Hematopoietic multipotent progenitor cell treated with erythropoietin and hydrocortisone succinate and interleukin-3 and kit ligand, for 6 days (in vitro differentiated cells): ENCODE results near the gene CITED2.

ENCODE experiments used
- DNase-seq: peaks from one replicate; pipeline ENCODE4 v3.0.0-alpha.2; 2015

The CITED2 gene

DNA sequence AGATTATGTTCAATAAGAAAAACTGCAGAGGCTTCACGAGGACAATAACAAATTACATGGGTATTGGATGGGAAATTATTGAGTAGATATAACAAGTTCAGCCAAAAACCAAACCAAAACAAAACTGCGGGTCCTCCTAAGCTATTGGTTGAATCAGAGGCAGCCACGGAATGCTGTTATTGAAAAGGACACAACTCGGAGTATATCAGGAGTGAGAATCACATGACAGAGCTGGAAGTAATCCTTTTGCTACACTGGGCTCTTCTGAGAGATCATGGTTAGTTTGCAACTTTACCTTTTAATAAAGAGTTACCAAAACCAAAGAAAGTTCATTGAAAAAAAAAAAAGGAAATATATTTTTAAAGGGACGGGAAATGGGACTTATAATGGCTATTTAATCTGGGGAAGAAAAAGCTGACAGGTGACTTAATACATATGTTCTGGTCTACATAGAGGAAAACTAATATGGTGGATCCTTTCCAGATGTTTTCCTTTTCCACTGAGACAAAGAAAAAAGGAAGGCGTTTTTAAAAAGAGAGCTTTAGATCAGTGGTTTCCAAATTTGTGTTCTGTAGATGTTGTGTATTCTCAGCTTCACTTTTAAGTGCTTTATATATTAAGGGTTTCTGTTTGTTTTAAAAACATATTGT, 6.9 kb upstream of the CITED2 start:
- no peak for DNase-seq

DNA sequence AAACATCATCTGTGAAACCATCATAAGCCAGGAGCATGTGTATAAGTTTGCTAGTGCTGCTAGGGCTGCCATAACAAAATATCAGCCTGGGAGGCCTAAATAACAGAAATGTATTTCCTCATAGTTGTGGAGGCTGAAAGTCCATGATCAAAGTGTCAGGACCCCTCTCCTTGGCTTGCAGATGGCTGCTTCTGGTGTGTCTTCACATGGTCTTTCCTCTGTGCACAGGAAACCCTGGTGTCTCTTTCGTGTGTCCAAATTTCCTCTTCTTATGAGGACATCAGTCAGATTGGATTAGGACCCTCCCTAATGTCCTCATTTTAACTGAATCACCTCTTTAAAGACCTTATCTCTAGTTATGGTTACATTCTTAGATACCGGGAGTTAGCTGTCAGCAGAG, 6.2 kb upstream of the CITED2 start:
- DNase-seq = peak; percentile 19

DNA sequence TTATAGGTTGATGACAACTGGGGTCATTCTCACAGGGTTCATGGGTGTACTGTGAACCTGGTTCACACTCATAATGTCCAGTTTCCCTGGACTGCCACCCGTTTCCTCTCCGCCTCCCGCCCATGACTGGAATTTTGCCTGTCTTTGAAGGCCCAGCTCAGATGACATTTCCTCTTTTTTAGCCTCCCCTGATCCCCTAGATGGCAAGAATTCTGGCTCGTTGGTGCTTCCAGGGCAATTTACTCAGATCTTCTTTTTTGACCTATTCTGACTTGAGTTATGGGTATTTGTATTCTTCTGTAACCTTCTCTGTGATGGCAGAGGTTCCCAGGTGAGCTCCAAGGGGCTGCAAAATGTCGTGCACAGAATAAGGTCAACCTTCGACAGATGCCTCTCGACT, 5.7 kb upstream of the CITED2 start:
- no peak for DNase-seq

DNA sequence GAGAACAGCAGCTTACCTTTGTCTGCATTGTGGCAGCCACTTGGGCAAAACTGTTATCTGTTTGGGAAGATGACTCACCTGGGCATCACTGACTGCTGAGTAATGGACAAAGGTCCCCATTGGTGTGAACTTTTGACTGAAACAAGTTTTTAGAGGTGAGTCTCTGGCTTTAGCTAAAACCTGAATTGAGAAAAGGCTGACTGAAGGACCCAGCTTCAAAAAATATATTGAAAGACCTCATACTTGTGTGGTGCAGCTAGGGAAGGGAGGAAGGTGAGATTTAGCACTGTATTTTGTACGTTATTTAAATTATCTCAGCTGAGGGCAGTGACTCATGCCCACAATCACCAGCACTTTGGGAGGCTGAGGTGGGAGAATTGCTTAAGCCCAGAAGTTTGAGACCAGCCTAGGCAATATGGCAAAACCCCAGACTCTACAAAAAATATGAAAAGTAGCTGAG, 4.5 kb upstream of the CITED2 start:
- DNase-seq = peak; percentile 37

DNA sequence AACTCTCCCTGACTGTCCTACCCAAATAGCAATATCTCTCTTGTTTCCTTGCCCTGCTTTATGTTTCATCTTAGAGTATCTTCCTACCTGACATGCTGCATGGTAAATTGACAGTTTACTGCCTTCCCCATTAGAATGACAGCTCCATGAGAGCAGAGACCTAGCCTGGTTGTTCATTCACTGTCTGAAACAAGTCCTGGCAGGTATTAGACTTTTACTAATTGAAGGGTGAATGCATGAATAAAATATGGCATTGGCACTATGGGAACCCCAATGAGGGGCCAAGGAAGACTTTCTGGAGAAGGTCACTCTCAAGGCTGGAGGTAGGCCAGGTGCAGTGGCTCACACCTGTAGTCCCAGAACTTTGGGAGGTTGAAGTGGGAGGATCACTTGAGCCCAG, 3.8 kb upstream of the CITED2 start:
- DNase-seq = no peak

DNA sequence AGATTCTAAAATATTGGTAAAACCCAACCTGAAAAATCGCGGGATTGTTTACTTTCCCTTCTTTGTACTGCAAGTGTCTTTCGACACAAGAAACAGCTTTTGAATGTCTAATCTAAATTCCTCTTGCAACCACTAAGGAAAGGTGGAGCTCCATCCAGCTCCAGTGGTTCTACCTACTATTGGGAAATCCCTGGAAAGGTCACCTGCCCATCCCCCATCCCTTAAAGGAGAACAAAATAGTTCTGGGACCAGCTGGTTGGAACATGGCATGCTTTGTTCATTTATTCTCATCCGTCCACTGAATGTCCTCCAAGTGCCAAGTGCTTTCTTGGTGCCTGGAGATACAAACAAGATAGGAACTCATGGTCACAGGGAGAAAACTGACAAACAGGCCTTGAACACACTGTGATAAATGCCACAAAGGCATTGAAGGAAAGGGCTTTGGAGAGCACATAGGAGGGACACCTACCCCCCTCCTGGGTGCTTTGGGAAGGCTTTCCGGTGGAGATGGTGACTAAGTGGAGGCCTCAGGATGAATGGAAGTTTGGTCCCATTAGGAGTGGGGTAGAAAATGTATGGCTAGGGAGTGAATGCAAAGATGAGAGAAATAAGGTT, 2.3 kb upstream of the CITED2 start:
- peak; percentile 30 for DNase-seq

DNA sequence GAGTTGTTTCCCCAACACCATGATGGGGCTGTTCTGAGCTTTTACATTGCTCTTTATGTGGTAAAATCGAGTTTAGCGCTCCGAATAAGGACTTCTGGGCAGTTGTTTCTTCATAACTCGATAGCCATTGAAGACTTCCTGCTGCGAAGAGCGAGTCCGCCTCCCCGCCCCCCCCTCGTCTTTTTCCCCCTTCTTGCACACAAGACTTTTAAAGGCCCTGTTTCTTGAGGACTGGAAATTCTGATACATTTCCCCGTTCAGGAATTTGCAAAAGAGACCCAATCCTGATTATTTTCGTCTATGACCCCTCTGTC, 1.5 kb upstream of the CITED2 start:
- peak; percentile 76 for DNase-seq

DNA sequence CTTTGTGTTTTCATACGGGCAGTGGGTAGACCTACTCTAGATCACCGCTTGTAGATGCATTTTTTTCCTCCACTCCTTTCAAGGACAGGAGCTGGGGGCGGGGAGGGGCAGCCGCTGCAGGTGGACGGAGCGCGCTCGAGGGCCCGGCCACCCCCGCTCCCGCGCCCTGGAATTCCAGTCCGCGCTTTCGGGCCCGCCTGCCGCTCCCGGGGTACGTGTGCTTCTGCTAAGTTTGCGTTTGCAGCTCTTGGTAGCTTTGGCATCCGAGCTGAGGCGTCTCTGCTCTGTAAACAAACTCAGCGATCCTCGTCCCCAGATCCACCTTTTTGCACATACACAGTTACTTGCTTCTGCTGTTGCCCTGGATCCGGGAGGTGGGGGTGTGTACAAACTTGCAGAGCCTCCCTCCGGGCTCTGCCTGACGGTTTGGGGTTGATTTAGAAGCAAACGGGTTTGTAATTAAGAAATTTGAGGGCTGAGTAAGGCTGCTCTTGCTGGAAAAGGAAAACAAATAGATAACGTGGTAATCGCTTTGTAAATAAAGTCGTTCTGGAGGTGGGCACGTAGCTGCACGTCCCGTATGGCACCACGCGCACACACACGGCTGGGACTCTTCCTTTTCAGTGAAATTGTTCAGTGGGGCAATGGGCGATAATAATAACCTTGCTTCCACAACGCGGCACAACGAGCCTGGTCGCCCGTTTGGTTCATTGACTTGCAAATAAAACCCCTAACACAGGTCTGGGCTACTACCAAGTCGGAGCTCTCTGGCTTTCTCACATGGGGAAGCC, 973 bp upstream of the CITED2 start:
- DNase-seq = peak; percentile 98

DNA sequence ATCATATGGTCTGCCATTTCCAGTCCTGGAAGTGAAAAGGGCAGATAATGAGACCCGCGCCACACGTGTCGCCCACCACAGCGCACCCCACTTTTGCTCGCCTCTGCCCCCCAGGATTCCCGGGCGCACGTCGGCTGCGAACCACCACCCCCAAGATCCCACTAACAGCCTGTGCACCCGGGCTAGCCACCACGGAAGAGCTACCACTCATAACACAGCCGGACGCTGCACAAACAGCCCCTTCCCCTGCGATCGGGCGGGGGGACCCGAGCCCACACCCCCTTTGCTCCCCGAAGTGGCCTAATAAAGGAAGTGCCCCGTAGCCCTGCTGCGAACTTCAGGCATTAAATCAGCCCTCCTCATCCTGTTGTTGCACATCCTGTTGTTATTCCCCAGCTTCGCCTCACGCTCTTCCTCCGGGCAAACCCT, 506 bp downstream of the CITED2 start:
- no peak for DNase-seq

DNA sequence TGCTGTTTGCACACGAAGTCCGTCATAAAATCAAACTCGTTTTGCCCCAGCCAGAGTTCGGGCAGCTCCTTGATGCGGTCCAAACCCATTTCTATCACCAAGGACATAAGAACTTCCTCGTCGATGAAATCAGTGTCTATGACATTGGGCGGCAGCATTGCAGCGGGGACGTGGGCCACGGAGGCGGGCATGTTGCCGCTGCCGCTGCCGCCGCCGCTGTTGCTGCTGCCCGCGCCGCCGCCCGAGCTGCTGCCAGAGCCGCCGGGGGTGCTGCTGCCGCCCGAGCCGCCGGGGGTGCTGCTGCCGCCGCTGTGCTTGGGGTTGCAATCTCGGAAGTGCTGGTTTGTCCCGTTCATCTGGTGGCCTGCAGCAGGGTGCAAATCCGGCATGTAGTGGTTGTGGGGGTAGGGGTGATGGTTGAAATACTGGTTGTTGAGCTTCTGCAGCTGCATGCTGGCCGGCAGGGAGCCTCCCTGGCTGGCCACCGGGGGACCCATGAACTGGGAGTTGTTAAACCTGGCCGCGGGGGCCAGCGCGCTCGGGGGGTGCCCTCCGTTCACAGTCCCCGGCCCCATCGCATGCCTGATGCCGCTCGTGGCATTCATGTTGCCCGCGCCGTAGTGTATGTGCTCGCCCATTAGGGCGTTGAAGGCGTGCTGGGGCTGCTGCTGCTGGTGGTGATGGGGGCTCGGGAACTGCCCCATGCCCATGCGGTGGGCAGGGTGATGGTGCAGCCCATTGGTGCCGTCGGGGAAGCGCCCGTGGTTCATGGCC, 1.1 kb downstream of the CITED2 start:
- peak; percentile 61 for DNase-seq

DNA sequence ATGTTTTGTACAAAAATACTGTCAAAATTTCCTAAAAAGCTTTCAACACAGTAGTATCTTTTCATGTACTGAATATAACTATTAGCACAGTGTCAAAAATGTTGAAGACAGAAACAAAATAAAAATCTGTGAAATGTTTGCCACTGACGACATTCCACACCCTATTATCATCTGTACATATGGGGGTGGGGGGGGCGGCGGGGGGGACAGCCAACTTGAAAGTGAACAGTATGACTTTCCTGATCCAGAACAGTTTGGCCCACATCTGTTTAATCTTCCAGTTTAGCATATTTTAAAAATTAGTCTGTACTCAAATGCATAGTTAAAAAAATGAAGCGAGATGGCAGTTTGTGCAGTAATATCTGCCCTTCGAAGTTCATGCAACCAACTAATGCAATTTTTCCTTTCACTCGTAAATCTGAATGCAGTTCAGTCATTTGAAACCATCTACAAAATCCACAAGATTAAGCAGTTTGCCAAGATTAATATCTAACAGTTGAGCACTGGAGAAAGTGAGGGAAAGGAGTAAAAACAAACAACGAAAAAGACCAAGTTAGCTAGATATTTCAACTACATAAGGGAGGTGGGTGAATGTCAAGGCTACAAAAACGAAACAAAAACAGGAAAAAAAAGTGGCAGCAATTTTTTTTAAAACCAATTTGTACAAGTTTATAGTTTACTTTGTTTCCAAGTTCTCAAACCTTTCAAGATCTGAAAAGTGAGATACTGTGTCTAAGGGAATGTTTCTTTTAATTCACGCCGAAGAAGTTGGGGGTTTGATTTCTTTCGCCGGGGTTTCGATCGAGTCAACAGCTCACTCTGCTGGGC, 1.9 kb downstream of the CITED2 start:
- DNase-seq = peak; percentile 17

DNA sequence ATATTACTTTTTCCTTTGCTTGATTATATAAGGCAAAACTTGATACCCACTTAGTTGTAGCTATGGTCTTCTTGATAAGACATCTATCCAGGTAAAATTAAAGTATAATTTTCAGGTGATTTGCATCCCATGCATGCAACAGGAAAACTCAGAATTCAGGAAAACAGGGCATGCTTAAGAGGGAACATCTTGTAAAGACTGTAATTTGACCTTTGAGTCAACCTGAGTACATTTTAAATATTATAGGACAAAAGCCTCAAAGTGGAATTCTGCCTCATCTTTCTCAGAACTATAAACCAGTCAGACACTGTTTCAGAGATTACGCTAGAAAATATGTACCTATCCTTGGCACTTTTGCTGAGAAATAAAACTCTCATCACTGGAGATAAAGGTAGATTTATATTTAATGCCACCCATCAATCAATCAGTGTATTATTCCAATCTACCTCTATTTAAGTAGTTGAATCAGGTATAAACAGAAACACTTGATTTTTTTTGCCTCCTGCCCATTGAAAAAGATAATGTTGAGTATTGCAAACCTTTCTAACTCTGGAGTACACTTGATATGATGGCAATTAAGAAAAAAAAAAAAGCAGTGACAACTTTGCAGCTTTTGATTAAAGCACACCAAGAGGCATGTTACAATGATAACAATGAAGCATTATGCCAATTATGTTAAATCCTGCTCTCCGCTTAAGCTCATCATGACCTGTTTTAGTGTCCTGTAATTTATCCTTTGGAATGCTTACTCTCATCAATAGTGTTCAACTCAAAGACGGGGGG, 2.8 kb downstream of the CITED2 start:
- DNase-seq = peak; percentile 30

DNA sequence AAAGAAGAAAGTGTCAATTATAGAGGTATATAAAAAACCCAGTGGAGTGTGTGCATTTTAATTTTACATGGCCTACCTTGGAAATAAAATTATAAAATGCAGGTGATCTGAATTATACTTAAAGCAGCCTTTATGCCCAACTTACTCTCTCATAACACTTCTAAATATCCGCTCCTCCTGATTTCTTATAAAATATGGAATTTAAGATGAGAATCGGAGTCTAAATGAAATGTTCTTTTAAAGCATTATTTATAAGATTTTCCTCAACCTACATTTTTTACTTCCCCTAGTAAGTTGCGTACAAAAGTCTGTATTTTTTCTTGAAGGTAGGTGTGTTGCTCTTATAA, 3.5 kb downstream of the CITED2 start:
- no peak for DNase-seq

DNA sequence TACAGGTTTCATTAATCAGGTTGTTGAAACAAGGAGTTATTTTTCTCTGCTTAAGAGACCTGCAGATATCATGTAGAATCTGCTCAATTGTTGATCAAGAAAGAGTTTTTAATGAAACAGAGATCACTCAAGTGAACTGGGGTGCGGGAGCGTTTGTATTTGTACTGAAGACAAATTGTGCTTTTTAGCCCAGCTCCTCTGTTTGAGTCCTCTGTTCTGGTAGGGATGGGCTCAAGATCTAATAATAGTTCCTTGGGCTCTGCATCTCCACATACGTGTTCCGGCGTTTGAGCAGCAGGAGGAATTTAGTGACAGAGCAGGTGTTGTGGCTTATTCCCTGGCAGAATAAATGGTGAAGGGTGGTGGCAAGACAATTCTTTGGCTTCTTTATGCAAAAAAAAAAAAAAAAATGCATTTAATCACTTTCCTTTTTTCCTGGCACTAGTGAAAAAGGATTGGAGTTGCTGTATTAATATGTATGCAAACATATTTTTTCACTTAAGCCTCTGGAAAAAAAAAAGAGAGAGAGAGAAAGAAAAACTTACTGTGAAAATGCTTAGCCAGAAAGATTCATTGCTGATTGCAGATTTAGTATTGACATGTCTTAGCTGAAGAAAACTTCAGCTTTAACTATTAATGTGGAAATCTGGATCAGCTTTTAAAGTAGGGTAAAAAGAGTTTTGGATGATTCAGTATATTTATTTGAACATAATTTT, 4.0 kb downstream of the CITED2 start:
- peak; percentile 67 for DNase-seq

DNA sequence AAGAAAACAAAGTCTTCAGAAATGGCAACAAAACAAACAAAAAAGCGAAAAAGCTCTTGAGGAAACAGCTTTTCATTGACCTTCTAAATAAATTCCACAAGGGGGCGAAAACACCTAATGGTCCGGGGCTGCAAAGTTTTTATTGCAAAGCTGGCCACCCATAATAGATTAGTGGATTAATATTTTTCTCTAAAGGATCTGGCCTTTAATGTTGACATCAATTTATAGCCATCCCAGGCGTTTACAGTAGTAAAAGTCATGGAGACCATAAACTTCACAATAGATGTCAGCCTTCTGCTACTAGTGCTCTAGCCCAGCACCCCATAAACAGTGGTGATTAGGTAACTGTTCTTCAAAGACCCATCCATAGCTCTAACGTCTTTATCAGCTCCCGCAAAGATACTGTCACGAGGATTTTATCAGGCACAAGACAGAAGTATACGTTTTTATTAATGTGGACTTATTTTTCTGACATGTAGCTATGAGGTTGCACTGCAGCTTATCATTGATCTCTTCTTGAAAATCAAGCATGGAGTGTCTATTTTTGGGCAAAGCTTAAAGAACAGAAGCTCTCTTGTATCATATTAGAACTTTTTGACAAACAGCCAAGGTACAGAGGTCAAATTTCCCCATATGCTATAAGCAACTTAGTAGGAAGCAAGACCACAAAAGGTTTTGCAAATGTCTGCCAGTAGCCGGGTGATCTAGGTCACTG, 4.7 kb downstream of the CITED2 start:
- DNase-seq = peak; percentile 90

DNA sequence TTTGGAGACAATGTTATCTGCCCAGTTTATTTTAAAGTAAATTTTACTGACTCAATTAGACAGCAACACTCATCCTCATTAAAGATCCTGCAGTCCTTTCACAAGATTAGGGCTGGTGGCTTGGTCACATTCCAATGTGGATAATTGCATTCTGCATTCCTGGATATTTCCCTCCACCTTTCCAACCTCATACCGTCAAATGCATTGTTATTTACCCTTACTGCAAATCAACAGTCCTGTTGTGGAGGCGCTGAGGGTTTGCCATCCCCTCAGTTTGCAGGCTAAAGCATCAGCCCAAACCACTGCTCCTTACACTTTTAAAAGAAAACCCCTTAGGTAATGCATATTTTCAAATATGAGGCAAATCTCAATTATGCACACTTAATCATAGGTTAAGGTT, 5.4 kb downstream of the CITED2 start:
- DNase-seq = no peak

DNA sequence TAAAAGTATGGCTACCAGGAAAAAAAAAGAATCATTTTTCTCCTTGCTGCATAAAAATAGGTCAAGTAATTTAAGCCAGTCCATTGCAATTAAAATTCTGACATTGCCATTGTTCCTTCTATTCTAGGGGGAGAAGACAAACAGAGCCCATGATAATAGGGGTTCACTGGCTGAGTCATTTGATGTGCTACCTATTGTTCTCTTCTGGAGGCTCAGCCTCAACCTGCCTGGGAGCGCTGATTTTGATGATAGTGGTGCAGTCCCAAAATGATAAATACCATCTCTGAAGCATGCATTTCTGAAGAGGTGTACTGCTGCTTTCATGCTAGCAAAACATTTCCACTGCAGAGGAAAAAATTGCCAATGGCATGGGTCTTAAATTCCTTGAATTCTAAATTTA, 5.8 kb downstream of the CITED2 start:
- DNase-seq = no peak

DNA sequence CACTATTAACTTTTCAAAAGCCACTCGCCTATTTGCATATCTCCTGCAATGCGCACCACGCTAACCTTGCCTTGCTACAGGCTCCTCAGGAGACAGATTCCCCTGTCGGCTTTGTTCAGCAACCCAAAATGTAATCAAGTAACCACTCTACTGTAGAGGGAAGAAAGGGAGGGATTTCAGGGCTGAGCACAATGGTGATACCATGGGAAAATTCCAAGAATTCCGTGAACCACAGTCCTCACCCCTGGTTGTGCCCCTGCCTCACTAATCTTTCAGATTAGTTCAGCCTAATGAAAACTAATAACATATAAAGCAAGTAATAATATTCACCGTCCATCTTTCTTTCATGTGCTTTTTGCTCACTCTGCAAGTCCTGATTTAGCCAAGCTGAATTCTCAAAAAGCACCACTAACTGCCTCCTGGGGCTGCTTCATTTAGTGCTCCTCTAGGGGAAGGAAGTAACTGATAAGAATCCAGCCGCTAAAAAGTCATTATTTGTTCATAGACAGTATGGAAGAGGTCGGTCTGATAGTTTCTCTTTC, 6.6 kb downstream of the CITED2 start:
- DNase-seq = peak; percentile 71

DNA sequence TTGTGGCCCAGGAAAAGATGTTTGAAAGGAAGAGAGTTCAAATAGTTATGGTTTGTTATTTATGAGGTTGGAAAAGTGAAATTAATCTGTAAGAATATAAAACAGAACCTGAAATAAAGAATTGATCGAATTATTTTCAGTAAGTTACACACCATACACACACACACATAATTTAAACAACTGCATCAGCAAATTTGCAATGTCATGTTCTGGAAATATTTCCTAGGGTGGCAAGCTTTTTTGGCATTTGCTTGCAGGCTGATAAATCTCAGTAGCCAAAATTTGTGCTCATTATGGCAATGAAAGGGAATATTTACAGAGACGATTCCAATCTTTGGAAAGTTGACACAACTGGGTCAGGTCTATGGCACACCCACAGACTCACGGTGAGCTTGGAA, 9.5 kb downstream of the CITED2 start:
- DNase-seq = no peak

DNA sequence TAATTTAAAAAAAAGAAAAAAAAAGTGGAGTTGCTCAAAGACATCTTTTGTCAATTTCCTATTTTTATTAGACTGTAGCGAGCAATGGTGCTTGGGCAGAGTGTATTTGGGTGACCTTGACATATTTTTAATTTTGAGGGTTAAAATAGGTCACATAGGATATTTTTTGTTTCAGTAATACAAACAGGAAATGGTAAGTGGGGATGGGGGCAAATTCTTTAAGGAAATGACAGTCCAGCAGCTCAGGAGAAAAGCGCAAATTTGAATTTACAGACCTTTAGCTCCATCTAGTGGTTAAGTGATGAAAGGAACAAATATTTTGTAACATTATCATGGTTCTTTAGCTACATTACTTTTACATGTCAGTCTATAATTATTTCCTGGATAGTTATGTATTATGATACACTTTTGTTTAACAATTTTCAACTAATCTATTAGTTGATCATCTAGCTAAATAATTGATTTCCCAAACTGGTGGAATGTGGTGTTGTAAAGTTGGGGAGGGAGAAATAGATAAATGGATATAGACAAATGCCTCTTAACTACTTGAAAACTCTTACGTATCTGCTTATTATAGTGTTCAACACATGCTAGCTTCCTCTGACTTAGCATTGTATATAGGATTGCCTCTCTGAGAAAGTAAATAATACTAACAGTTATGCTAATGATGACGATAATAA, 10.0 kb downstream of the CITED2 start:
- peak; percentile 87 for DNase-seq
